ENCODE data around the gene SLC27A4.

GRCh38 chr9:128323212-128323730, 17.1 kb upstream of the SLC27A4 start:
- TF ChIP-seq EP300 (IDR thresholded peaks at IDR 0.05) = no peak
- TF ChIP-seq CTCF (IDR thresholded peaks at IDR 0.05) = no peak
- TF ChIP-seq POLR2A (IDR thresholded peaks at IDR 0.05) = no peak
